ENCODE measurements around the gene THRB. TPM values are rescaled to one million over a fixed set of nuclear protein-coding genes. Genes with fewer than 3 reads are reported as not detected.

The THRB gene
- total and polyA plus RNA-seq, 9 of the 15 experiments (the other 6 are each of a cell fraction or from before 2014, with no cell fraction given) = 1.7 to 14.9 (median 6.9) TPM

DNA sequence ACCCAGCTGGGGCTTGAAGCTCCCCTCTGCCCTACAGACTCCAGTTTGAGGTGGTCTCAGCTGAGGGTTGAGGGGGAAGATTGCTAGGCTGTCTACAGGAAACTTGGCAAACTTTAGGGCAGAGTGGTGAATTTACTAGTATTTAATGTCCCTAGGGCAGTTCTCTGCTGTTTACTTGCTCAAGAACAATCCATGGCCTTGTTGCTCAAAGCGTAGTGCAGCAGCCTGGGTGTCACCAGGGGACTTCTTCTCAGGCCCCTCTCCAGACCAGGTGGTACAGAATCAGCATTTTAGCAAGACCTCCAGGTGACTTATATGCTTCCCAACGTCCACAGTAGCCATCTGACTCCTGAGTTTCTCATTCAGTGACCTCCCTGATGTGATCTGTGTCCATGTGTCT is 360.7 kb downstream of the THRB start:
- POLR2A ChIA-PET = no interaction called here
- in situ Hi-C loops (cut with MboI) (no loop called here), intact Hi-C loops (cut with micrococcal nuclease) (no loop called here)
- WGBS (ENCODE audit: insufficient coverage, low coverage, missing lambda C conversion rate) = 8% methylated on average over 2 of the region's 2 CpGs
- Histone ChIP-seq H4K20me1 (replicated peaks; ENCODE audit: control insufficient read depth, insufficient read depth, low read length) (no peaks in the 10 kb centered on the region), H3K79me2 (ENCODE audit: control insufficient read depth, insufficient read depth, low read length) (no peaks in the 10 kb centered on the region), H3K27me3 (ENCODE audit: control insufficient read depth in 2 of 2, insufficient read depth in 2 of 2, low read length in 2 of 2) (no peaks in the 10 kb centered on the region), H3K9me1 (ENCODE audit: control insufficient read depth, insufficient read depth, low read length) (no peaks in the 10 kb centered on the region), H2AFZ (ENCODE audit: low read depth, low read length) (no peak overlapping the region), H3K9me3 (replicated peaks; ENCODE audit: control insufficient read depth, insufficient read depth, low read depth, low read length) (no peaks in the 10 kb centered on the region), H3K27ac (ENCODE audit: extremely low read depth, low read depth, low read length) (no peak overlapping the region), H3K4me2 (ENCODE audit: insufficient read depth, low read length) (no peak overlapping the region), H3K9ac (ENCODE audit: insufficient read depth in 1 of 2, low read depth in 2 of 2, low read length in 2 of 2) (no peak overlapping the region), H3K4me1 (replicated peaks in 1 of 2; ENCODE audit: control insufficient read depth in 2 of 2, insufficient read depth in 2 of 2, low read length in 2 of 2) (no peaks in the 10 kb centered on the region), H3K36me3 (ENCODE audit: control insufficient read depth, insufficient read depth, low read length) (peaks cover 2% of the 10 kb centered on the region; the same call in 1 of the 3 replicates), H3K4me3 (no peak overlapping the region)
- DNase-seq (ENCODE audit: extremely low read depth in 1 of 4, low spot score in 3 of 4) (no peak), ATAC-seq (no peak), FAIRE-seq (no peak)
- no TSS peak for BruUV-seq (replicated peaks)
- CTCF ChIA-PET (ENCODE audit: low intra/inter-chr PET ratio) = no interaction called here
- TF ChIP-seq ZNF778 (CRISPR knock-in tag; IDR thresholded peaks at IDR 0.05) (no peak), BDP1 (IDR thresholded peaks at IDR 0.05; ENCODE audit: insufficient read depth, insufficient read length) (no peak), DACH1 (IDR thresholded peaks at IDR 0.05; ENCODE audit: partially characterized antibody) (no peak), ZNF263 (CRISPR knock-in tag; IDR thresholded peaks at IDR 0.05; ENCODE audit: borderline replicate concordance) (no peak), ZNF253 (CRISPR knock-in tag; conservative IDR thresholded peaks at IDR 0.05) (no peak), RBM15 (IDR thresholded peaks at IDR 0.05; ENCODE audit: insufficient read depth, low read length) (no peak), ZNF57 (CRISPR knock-in tag; IDR thresholded peaks at IDR 0.05) (no peak), CTBP1 (IDR thresholded peaks at IDR 0.05; ENCODE audit: borderline replicate concordance) (no peak)
- TF ChIP-seq, protein P1, sequence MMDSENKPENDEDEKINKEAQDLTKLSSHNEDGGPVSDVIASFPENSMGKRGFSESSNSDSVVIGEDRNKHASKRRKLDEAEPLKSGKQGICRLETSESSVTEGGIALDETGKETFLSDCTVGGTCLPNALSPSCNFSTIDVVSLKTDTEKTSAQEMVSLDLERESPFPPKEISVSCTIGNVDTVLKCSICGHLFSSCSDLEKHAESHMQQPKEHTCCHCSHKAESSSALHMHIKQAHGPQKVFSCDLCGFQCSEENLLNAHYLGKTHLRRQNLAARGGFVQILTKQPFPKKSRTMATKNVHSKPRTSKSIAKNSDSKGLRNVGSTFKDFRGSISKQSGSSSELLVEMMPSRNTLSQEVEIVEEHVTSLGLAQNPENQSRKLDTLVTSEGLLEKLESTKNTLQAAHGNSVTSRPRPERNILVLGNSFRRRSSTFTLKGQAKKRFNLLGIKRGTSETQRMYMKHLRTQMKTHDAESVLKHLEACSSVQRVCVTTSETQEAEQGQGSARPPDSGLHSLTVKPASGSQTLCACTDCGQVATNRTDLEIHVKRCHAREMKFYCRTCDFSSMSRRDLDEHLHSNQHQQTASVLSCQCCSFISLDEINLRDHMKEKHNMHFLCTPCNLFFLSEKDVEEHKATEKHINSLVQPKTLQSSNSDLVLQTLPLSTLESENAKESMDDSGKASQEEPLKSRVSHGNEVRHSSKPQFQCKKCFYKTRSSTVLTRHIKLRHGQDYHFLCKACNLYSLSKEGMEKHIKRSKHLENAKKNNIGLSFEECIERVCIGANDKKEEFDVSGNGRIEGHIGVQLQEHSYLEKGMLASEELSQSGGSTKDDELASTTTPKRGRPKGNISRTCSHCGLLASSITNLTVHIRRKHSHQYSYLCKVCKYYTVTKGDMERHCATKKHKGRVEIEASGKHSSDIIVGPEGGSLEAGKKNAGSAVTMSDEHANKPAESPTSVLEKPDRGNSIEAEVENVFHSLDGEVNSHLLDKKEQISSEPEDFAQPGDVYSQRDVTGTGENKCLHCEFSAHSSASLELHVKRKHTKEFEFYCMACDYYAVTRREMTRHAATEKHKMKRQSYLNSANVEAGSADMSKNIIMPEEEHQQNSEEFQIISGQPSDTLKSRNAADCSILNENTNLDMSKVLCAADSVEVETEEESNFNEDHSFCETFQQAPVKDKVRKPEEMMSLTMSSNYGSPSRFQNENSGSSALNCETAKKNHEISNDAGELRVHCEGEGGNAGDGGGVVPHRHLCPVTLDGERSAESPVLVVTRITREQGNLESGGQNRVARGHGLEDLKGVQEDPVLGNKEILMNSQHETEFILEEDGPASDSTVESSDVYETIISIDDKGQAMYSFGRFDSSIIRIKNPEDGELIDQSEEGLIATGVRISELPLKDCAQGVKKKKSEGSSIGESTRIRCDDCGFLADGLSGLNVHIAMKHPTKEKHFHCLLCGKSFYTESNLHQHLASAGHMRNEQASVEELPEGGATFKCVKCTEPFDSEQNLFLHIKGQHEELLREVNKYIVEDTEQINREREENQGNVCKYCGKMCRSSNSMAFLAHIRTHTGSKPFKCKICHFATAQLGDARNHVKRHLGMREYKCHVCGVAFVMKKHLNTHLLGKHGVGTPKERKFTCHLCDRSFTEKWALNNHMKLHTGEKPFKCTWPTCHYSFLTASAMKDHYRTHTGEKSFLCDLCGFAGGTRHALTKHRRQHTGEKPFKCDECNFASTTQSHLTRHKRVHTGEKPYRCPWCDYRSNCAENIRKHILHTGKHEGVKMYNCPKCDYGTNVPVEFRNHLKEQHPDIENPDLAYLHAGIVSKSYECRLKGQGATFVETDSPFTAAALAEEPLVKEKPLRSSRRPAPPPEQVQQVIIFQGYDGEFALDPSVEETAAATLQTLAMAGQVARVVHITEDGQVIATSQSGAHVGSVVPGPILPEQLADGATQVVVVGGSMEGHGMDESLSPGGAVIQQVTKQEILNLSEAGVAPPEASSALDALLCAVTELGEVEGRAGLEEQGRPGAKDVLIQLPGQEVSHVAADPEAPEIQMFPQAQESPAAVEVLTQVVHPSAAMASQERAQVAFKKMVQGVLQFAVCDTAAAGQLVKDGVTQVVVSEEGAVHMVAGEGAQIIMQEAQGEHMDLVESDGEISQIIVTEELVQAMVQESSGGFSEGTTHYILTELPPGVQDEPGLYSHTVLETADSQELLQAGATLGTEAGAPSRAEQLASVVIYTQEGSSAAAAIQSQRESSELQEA (IDR thresholded peaks at IDR 0.05; ENCODE audit: low read depth) = no peak

All from K562 (cell line).